AG04449 (cell line): ENCODE data around the gene PATJ.

ENCODE experiments used
- CTCF ChIA-PET: fragments of 350-600 bp; formaldehyde crosslinking; extraction: SDS; loops from one replicate; lab custom pipeline; 2021; ENCODE audit warnings: antibody characterized with exemption; lab: Yijun Ruan, JAX
- POLR2A ChIA-PET: fragments of 400-600, 350-600 bp; formaldehyde crosslinking; extraction: SDS; loops from one replicate; lab custom pipeline; 2020; ENCODE audit warnings: antibody characterized with exemption, inconsistent platforms; lab: Yijun Ruan, JAX
- DNase-seq: peaks from one replicate; pipeline ENCODE4 v3.0.0-alpha.2; 2010; ENCODE audit warnings: low read depth, low spot score
- H3K4me3 ChIP-seq: 2 replicates; pipeline ENCODE4 v1.5.1; 2011; ENCODE audit warnings: low read depth, mild to moderate bottlenecking, control low read depth, low read length
- CTCF ChIP-seq: IDR thresholded peaks from one replicate; pipeline ENCODE4 v1.5.1; 2011; ENCODE audit warnings: mild to moderate bottlenecking, moderate library complexity, low read length, control low read depth, inconsistent platforms; ENCODE audit not compliant: insufficient read depth; ENCODE audit errors: missing control alignments

Gene PATJ

GRCh38 chr1:61752921-61753389, 10.7 kb downstream of the PATJ start:
- H3K4me3 ChIP-seq = no peak overlapping the region
- DNase-seq = no peak
- TF ChIP-seq CTCF = no peak
- CTCF ChIA-PET = no interaction called here
- POLR2A ChIA-PET = no interaction called here

- ChIA-PET POLR2A (no interaction called here), CTCF (no interaction called here)
- TF ChIP-seq CTCF = no peak
- DNase-seq = no peak
- H3K4me3 ChIP-seq = no peak overlapping the region
Measured at GRCh38 chr1:61753998-61754508, 11.8 kb downstream of the PATJ start.

- ChIA-PET CTCF (no interaction called here), POLR2A (no interaction called here)
- TF ChIP-seq CTCF = no peak
- no peak for DNase-seq
- no peak overlapping the region for H3K4me3 ChIP-seq
Measured at GRCh38 chr1:61754545-61754944, 12.3 kb downstream of the PATJ start.

- ChIA-PET CTCF (no interaction called here), POLR2A (no interaction called here)
- no peak for TF ChIP-seq CTCF
- no peak overlapping the region for H3K4me3 ChIP-seq
- no peak for DNase-seq
Measured at GRCh38 chr1:61756773-61757172, 14.5 kb downstream of the PATJ start.

- POLR2A ChIA-PET = no interaction called here
- no peak overlapping the region for H3K4me3 ChIP-seq
- peak; percentile 9 for DNase-seq
- no peak for TF ChIP-seq CTCF
- CTCF ChIA-PET = no interaction called here
Measured at GRCh38 chr1:61757950-61758349, 15.7 kb downstream of the PATJ start.

- POLR2A ChIA-PET = no interaction called here
- H3K4me3 ChIP-seq = no peak overlapping the region
- CTCF ChIA-PET = interaction anchor here (1.5 to 1.7 kb wide), 2 partner anchors 10 to 83 kb away, joined by 3 to 4 read pairs; no protein-coding TSS in a partner anchor
- DNase-seq = no peak
- no peak for TF ChIP-seq CTCF
Measured at GRCh38 chr1:61770131-61770530, 27.9 kb downstream of the PATJ start.
